ENCODE measurements around the gene DNM2.

The DNM2 gene

GRCh38 chr19:10767726-10768125 is 49.8 kb downstream of the DNM2 start:
- Histone ChIP-seq H3K9me2 (replicated peaks; ENCODE audit: control insufficient read depth, low read length) (no peaks in the 10 kb centered on the region), H3K27ac (ENCODE audit: low read depth, low read length) (no peak overlapping the region), H4K20me1 (ENCODE audit: control insufficient read depth, insufficient read depth, low read depth, low read length) (no peaks in the 10 kb centered on the region), H3K4me3 (ENCODE audit: low read length) (no peak overlapping the region), H3K27me3 (ENCODE audit: control insufficient read depth, low read length) (no peaks in the 10 kb centered on the region), H3K79me2 (ENCODE audit: control insufficient read depth, low read length) (peaks cover 29% of the 10 kb centered on the region), H3F3A (ENCODE audit: control insufficient read depth, insufficient read depth) (no peaks in the 10 kb centered on the region), H3K9me3 (ENCODE audit: control insufficient read depth, insufficient read depth, low read length) (no peaks in the 10 kb centered on the region), H3K36me3 (ENCODE audit: control insufficient read depth, low read length) (peaks cover 18% of the 10 kb centered on the region), H3K4me2 (ENCODE audit: low read length) (no peak overlapping the region), H3K4me1 (ENCODE audit: control insufficient read depth, low read length) (peaks cover 12% of the 10 kb centered on the region)
- TF ChIP-seq CTCF (IDR thresholded peaks at IDR 0.05; ENCODE audit: low read depth, low read length, poor library complexity, severe bottlenecking) (no peak), EZH2phosphoT487 (IDR thresholded peaks at IDR 0.05; ENCODE audit: borderline replicate concordance, low read length) (no peak)

GRCh38 chr19:10768369-10768768 is 50.5 kb downstream of the DNM2 start:
- TF ChIP-seq CTCF (IDR thresholded peaks at IDR 0.05; ENCODE audit: low read depth, low read length, poor library complexity, severe bottlenecking), result no peak
- no peak for TF ChIP-seq EZH2phosphoT487 (IDR thresholded peaks at IDR 0.05; ENCODE audit: borderline replicate concordance, low read length)
- H3K4me2 ChIP-seq (ENCODE audit: low read length), result no peak overlapping the region
- H3K36me3 ChIP-seq (ENCODE audit: control insufficient read depth, low read length), result peaks cover 17% of the 10 kb centered on the region
- H4K20me1 ChIP-seq (ENCODE audit: control insufficient read depth, insufficient read depth, low read depth, low read length), result no peaks in the 10 kb centered on the region
- no peaks in the 10 kb centered on the region for H3K9me3 ChIP-seq (ENCODE audit: control insufficient read depth, insufficient read depth, low read length)
- no peak overlapping the region for H3K27ac ChIP-seq (ENCODE audit: low read depth, low read length)
- H3K4me3 ChIP-seq (ENCODE audit: low read length), result no peak overlapping the region
- H3K27me3 ChIP-seq (ENCODE audit: control insufficient read depth, low read length), result no peaks in the 10 kb centered on the region
- no peaks in the 10 kb centered on the region for H3F3A ChIP-seq (ENCODE audit: control insufficient read depth, insufficient read depth)
- peaks cover 25% of the 10 kb centered on the region for H3K79me2 ChIP-seq (ENCODE audit: control insufficient read depth, low read length)
- peaks cover 12% of the 10 kb centered on the region for H3K4me1 ChIP-seq (ENCODE audit: control insufficient read depth, low read length)
- H3K9me2 ChIP-seq (replicated peaks; ENCODE audit: control insufficient read depth, low read length), result no peaks in the 10 kb centered on the region

- TF ChIP-seq CTCF (IDR thresholded peaks at IDR 0.05; ENCODE audit: low read depth, low read length, poor library complexity, severe bottlenecking) (no peak), EZH2phosphoT487 (IDR thresholded peaks at IDR 0.05; ENCODE audit: borderline replicate concordance, low read length) (no peak)
- no peaks in the 10 kb centered on the region for H4K20me1 ChIP-seq (ENCODE audit: control insufficient read depth, insufficient read depth, low read depth, low read length)
- H3F3A ChIP-seq (ENCODE audit: control insufficient read depth, insufficient read depth), result no peaks in the 10 kb centered on the region
- no peak overlapping the region for H3K4me2 ChIP-seq (ENCODE audit: low read length)
- H3K36me3 ChIP-seq (ENCODE audit: control insufficient read depth, low read length), result peaks cover 18% of the 10 kb centered on the region
- peaks cover 21% of the 10 kb centered on the region for H3K79me2 ChIP-seq (ENCODE audit: control insufficient read depth, low read length)
- no peaks in the 10 kb centered on the region for H3K9me3 ChIP-seq (ENCODE audit: control insufficient read depth, insufficient read depth, low read length)
- peaks cover 12% of the 10 kb centered on the region for H3K4me1 ChIP-seq (ENCODE audit: control insufficient read depth, low read length)
- no peak overlapping the region for H3K4me3 ChIP-seq (ENCODE audit: low read length)
- H3K9me2 ChIP-seq (replicated peaks; ENCODE audit: control insufficient read depth, low read length), result no peaks in the 10 kb centered on the region
- no peak overlapping the region for H3K27ac ChIP-seq (ENCODE audit: low read depth, low read length)
- H3K27me3 ChIP-seq (ENCODE audit: control insufficient read depth, low read length), result no peaks in the 10 kb centered on the region
Observed at GRCh38 chr19:10768936-10769335, 51.1 kb downstream of the DNM2 start.
